ENCODE data around the gene KCTD4.

The KCTD4 gene

GRCh38 chr13:45174478-45174877 is 26.4 kb downstream of the KCTD4 start:
- no peak for DNase-seq (ENCODE audit: low spot score)

GRCh38 chr13:45168555-45168930 is 32.3 kb downstream of the KCTD4 start:
- DNase-seq (ENCODE audit: low spot score): no peak

- DNase-seq (ENCODE audit: low spot score): no peak
Measured at GRCh38 chr13:45167611-45168554, 33.0 kb downstream of the KCTD4 start.

GRCh38 chr13:45166858-45167257 is 34.0 kb downstream of the KCTD4 start:
- DNase-seq (ENCODE audit: low spot score): no peak

GRCh38 chr13:45162821-45163220 is 38.0 kb downstream of the KCTD4 start:
- DNase-seq (ENCODE audit: low spot score): no peak

GRCh38 chr13:45162194-45162593 is 38.7 kb downstream of the KCTD4 start:
- no peak for DNase-seq (ENCODE audit: low spot score)

- DNase-seq (ENCODE audit: low spot score): no peak
Measured at GRCh38 chr13:45156565-45157361, 44.1 kb downstream of the KCTD4 start.

- DNase-seq (ENCODE audit: low spot score): no peak
Measured at GRCh38 chr13:45149964-45150363, 50.9 kb downstream of the KCTD4 start.

GRCh38 chr13:45143346-45143751 is 57.5 kb downstream of the KCTD4 start:
- no peak for DNase-seq (ENCODE audit: low spot score)

Data from CD4-positive, alpha-beta T cell treated with Interleukin-2 at 100 ng/mL for 4 hours (primary cell).